Astrocyte (in vitro differentiated cells and primary cell): ENCODE measurements around the gene PVALEF.

Experiments used
- CTCF ChIP-seq: IDR thresholded peaks from 2 replicates; pipeline ENCODE4 v1.5.1; 2011; ENCODE audit warnings: low read depth, mild to moderate bottlenecking, inconsistent platforms, low read length, moderate library complexity; ENCODE audit not compliant: insufficient read depth
- EZH2 ChIP-seq: IDR thresholded peaks from 2 replicates; pipeline ENCODE4 v1.6.1; 2012; ENCODE audit warnings: mild to moderate bottlenecking, low read length, inconsistent platforms; ENCODE audit not compliant: insufficient read depth

- no peak for TF ChIP-seq EZH2
- no peak for TF ChIP-seq CTCF
These were observed 37.0 kb upstream of the PVALEF start for GRCh38 chr17:81128338-81128737.
